Endothelial cell of umbilical vein (primary cell): Measurements from ENCODE around the gene MED15. TPM values are rescaled to one million over a fixed set of nuclear protein-coding genes. Genes with fewer than 3 reads are reported as not detected.

Experiments used
- BruUV-seq: library from RNA; stranded (reverse); fragments of 400-500 nt; replicated peaks from 2 replicates; lab custom pipeline; 2021; lab: Mats Ljungman, UMichigan
- CTCF ChIA-PET: fragments of 300-600, 350-600 bp; sonication (Branson Sonifier 250); formaldehyde crosslinking; loops from one replicate; lab custom pipeline; 2021; ENCODE audit warnings: antibody characterized with exemption, inconsistent platforms; lab: Charles Lee
- POLR2A ChIA-PET: fragments of 300-600, 350-600 bp; sonication (Branson Sonifier 250); formaldehyde crosslinking; loops from one replicate; lab custom pipeline; 2021; ENCODE audit warnings: antibody characterized with exemption, inconsistent platforms; lab: Charles Lee
- DNase-seq: peaks from one replicate; pipeline ENCODE4 v3.0.0-alpha.2; 2011; ENCODE audit warnings: low read depth, low spot score
- FAIRE-seq: peaks from 2 replicates; lab custom pipeline; 2011; peaks lifted over from hg19 to GRCh38; lab: Jason Lieb, UNC
- H2AFZ ChIP-seq: 2 replicates; pipeline ENCODE4 v1.6.0; 2012; ENCODE audit warnings: low read depth, low read length, control low read depth, inconsistent platforms
- H3K27ac ChIP-seq: 2 replicates; pipeline ENCODE4 v1.5.1; 2011; ENCODE audit warnings: low read depth, mild to moderate bottlenecking, control low read depth, low read length, moderate library complexity; ENCODE audit not compliant: insufficient read depth
- H3K27me3 ChIP-seq, 2 experiments: 2 replicates each; pipeline versions ENCODE4 v1.6.0 to v1.6.1; 2011; ENCODE audit warnings: low read length in 2 of 2, mixed read lengths in 1 of 2; ENCODE audit not compliant: control insufficient read depth in 2 of 2, insufficient read depth in 2 of 2
- H3K36me3 ChIP-seq, 2 experiments: 2 replicates in 1 of 2; 3 replicates in 1 of 2; pipeline ENCODE4 v1.5.1; 2011; ENCODE audit warnings: low read length in 2 of 2, mild to moderate bottlenecking in 1 of 2, moderate library complexity in 1 of 2; ENCODE audit not compliant: control insufficient read depth in 2 of 2, insufficient read depth in 2 of 2; ENCODE audit errors: extremely low read depth in 1 of 2
- H3K4me1 ChIP-seq: 3 replicates; pipeline ENCODE4 v1.5.1; 2011; ENCODE audit warnings: mild to moderate bottlenecking, low read length; ENCODE audit not compliant: control insufficient read depth, insufficient read depth; ENCODE audit errors: extremely low read depth
- H3K4me2 ChIP-seq: 2 replicates; pipeline ENCODE4 v1.6.1; 2011; ENCODE audit warnings: low read length, control low read depth, mixed read lengths; ENCODE audit not compliant: insufficient read depth
- H3K4me3 ChIP-seq, 3 experiments: fragments of 200-600 bp in 1 of 3; sonication (generic), shearing (Covaris generic) in 1 of 3; replicated peaks in 1 of 3; 2 replicates each; pipeline ENCODE4 v1.5.1; 2011 to 2016; ENCODE audit warnings: control low read depth in 3 of 3, low read length in 3 of 3, mild to moderate bottlenecking in 2 of 3, inconsistent platforms in 1 of 3, low read depth in 1 of 3, moderate library complexity in 1 of 3; ENCODE audit not compliant: insufficient read depth in 1 of 3
- H3K79me2 ChIP-seq: 2 replicates; pipeline ENCODE4 v1.6.0; 2012; ENCODE audit warnings: low read length, inconsistent platforms; ENCODE audit not compliant: control insufficient read depth, insufficient read depth
- H3K9ac ChIP-seq: replicated peaks from 2 replicates; pipeline ENCODE3; 2011; ENCODE audit warnings: low read length, control low read depth; ENCODE audit not compliant: insufficient read depth; ENCODE audit errors: extremely low read depth
- H3K9me1 ChIP-seq: replicated peaks from 3 replicates; pipeline ENCODE4 v1.6.0; 2011; ENCODE audit warnings: mild to moderate bottlenecking, low read length; ENCODE audit not compliant: control insufficient read depth, insufficient read depth; ENCODE audit errors: extremely low read depth
- H3K9me3 ChIP-seq: replicated peaks from 2 replicates; pipeline ENCODE4 v1.5.1; 2012; ENCODE audit warnings: low read length, inconsistent platforms; ENCODE audit not compliant: control insufficient read depth, insufficient read depth
- H4K20me1 ChIP-seq: replicated peaks from 2 replicates; pipeline ENCODE3; 2011; ENCODE audit warnings: mild to moderate bottlenecking, low read length; ENCODE audit not compliant: control insufficient read depth, insufficient read depth; ENCODE audit errors: extremely low read depth
- CTCF ChIP-seq, 2 donors: IDR thresholded peaks; 1 replicate in 1 of 2; 2 replicates in 1 of 2; pipeline ENCODE4 v1.5.1; 2011; ENCODE audit warnings: low read length in 2 of 2, mild to moderate bottlenecking in 2 of 2, moderate library complexity in 2 of 2, control low read depth in 1 of 2, inconsistent platforms in 1 of 2, low read depth in 1 of 2; ENCODE audit not compliant: insufficient read depth in 1 of 2; ENCODE audit errors: extremely low read depth in 1 of 2
- EZH2 ChIP-seq: IDR thresholded peaks from 2 replicates; pipeline ENCODE4 v1.6.1; 2012; ENCODE audit warnings: borderline replicate concordance, low read depth, mild to moderate bottlenecking, moderate library complexity, low read length, inconsistent platforms; ENCODE audit not compliant: severe bottlenecking
- FOS ChIP-seq: IDR thresholded peaks from 2 replicates; pipeline ENCODE4 v1.6.1; 2011; ENCODE audit warnings: mild to moderate bottlenecking, low read length, moderate library complexity, borderline replicate concordance; ENCODE audit not compliant: insufficient read depth
- GATA2 ChIP-seq: IDR thresholded peaks from 2 replicates; pipeline ENCODE4 v1.7.0; 2011; ENCODE audit warnings: low read depth, mild to moderate bottlenecking, moderate library complexity, mixed read lengths, low read length; ENCODE audit not compliant: insufficient read length, insufficient read depth
- JUN ChIP-seq: IDR thresholded peaks from 2 replicates; pipeline ENCODE4 v1.6.1; 2011; ENCODE audit warnings: borderline replicate concordance, low read depth; ENCODE audit not compliant: insufficient read length, insufficient read depth
- MAX ChIP-seq: IDR thresholded peaks from 2 replicates; pipeline ENCODE4 v1.6.1; 2011; ENCODE audit not compliant: insufficient read depth, insufficient read length
- MYC ChIP-seq: IDR thresholded peaks from one replicate; pipeline ENCODE4 v1.6.1; 2011; ENCODE audit warnings: mild to moderate bottlenecking, low read depth, low read length
- POLR2A ChIP-seq: IDR thresholded peaks from 2 replicates; pipeline ENCODE4 v1.6.1; 2012; ENCODE audit warnings: low read depth, mild to moderate bottlenecking, control low read depth, low read length
- POLR2AphosphoS5 ChIP-seq: IDR thresholded peaks from 2 replicates; pipeline ENCODE4 v1.6.1; 2012; ENCODE audit warnings: low read depth, mild to moderate bottlenecking, control low read depth, low read length, moderate library complexity; ENCODE audit not compliant: insufficient read depth
- dilution Hi-C: fragments of 300-500 bp; cut with MboI; formaldehyde crosslinking; loops from one replicate; pipeline ENCODE4 v1.15.0; 2019; ENCODE audit warnings: low sequenced_read_pairs; ENCODE audit not compliant: extremely low pct_ligation_motif_present
- intact Hi-C: fragments of 100-400 bp; cut with micrococcal nuclease; formaldehyde crosslinking; loops from one replicate; pipeline ENCODE4 v1.10.0; 2022
- polyA plus RNA-seq, 4 experiments: library from polyadenylated mRNA; depleted of rRNA in 3 of 4; stranded (reverse) in 3 of 4; unstranded in 1 of 4; fragments of >200 nt; gene quantifications; 2 replicates each; pipeline versions ENCODE4 v1.2.1 to v1.2.3, GENCODE V29; 2011 to 2012; ENCODE audit warnings: missing spikeins in 1 of 4
- total RNA-seq: library from RNA; stranded (reverse); gene quantifications from 2 replicates; pipeline ENCODE4 v1.2.3, GENCODE V29; 2021

The MED15 gene
- total and polyA plus RNA-seq, 2 donors (not counting 3 experiments of a cell fraction or from before 2014, with no cell fraction given) = 68.1 to 138 TPM

GRCh38 chr22:20559174-20559760, 51.9 kb downstream of the MED15 start:
- TF ChIP-seq GATA2 = no peak
- TF ChIP-seq MYC = no peak
- no peak for TF ChIP-seq MAX
- no peak for TF ChIP-seq JUN
- no peak for TF ChIP-seq POLR2A
- no peak for TF ChIP-seq CTCF (IDR thresholded peaks at IDR 0.05; ENCODE audit: extremely low read depth in 1 of 2, insufficient read depth in 1 of 2, low read depth in 1 of 2, low read length in 2 of 2)
- TF ChIP-seq POLR2AphosphoS5 = no peak
- no peak for TF ChIP-seq FOS
- TF ChIP-seq EZH2 = no peak
- POLR2A ChIA-PET = no interaction called here
- no peak for DNase-seq

More at GRCh38 chr22:20559174-20559760, 51.9 kb downstream of the MED15 start:
- no peak for FAIRE-seq
- H3K9ac ChIP-seq = no peak overlapping the region
- peaks cover 12% of the 10 kb centered on the region for H3K4me1 ChIP-seq
- BruUV-seq = no TSS peak
- peaks cover 38% of the 10 kb centered on the region for H3K79me2 ChIP-seq
- dilution Hi-C loops = no loop called here
- H3K36me3 ChIP-seq = peaks cover 19 to 23% of the 10 kb centered on the region in 2 experiments
- H2AFZ ChIP-seq = no peak overlapping the region
- H3K27ac ChIP-seq = no peak overlapping the region
- no peaks in the 10 kb centered on the region for H3K9me3 ChIP-seq
- intact Hi-C loops = no loop called here
- H3K4me2 ChIP-seq = no peak overlapping the region
- CTCF ChIA-PET = interaction anchor here (6.1 kb wide), 1 partner anchor 13 kb away, joined by 27 read pairs; no protein-coding TSS in a partner anchor
- no peaks in the 10 kb centered on the region for H3K9me1 ChIP-seq
- no peaks in the 10 kb centered on the region for H4K20me1 ChIP-seq
- H3K27me3 ChIP-seq = no peaks in the 10 kb centered on the region
- no peak overlapping the region for H3K4me3 ChIP-seq
